ENCODE measurements around the gene STOX1.
A peak's percentile ranks its signal among the peaks of the same experiment; 100 is the strongest.
"Not testable (repeated sequence)": the region's sequence is repeated elsewhere in the genome, so short reads cannot be mapped to it uniquely, and the experiment has no call there.

STOX1 gene, protein sequence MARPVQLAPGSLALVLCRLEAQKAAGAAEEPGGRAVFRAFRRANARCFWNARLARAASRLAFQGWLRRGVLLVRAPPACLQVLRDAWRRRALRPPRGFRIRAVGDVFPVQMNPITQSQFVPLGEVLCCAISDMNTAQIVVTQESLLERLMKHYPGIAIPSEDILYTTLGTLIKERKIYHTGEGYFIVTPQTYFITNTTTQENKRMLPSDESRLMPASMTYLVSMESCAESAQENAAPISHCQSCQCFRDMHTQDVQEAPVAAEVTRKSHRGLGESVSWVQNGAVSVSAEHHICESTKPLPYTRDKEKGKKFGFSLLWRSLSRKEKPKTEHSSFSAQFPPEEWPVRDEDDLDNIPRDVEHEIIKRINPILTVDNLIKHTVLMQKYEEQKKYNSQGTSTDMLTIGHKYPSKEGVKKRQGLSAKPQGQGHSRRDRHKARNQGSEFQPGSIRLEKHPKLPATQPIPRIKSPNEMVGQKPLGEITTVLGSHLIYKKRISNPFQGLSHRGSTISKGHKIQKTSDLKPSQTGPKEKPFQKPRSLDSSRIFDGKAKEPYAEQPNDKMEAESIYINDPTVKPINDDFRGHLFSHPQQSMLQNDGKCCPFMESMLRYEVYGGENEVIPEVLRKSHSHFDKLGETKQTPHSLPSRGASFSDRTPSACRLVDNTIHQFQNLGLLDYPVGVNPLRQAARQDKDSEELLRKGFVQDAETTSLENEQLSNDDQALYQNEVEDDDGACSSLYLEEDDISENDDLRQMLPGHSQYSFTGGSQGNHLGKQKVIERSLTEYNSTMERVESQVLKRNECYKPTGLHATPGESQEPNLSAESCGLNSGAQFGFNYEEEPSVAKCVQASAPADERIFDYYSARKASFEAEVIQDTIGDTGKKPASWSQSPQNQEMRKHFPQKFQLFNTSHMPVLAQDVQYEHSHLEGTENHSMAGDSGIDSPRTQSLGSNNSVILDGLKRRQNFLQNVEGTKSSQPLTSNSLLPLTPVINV

DNA sequence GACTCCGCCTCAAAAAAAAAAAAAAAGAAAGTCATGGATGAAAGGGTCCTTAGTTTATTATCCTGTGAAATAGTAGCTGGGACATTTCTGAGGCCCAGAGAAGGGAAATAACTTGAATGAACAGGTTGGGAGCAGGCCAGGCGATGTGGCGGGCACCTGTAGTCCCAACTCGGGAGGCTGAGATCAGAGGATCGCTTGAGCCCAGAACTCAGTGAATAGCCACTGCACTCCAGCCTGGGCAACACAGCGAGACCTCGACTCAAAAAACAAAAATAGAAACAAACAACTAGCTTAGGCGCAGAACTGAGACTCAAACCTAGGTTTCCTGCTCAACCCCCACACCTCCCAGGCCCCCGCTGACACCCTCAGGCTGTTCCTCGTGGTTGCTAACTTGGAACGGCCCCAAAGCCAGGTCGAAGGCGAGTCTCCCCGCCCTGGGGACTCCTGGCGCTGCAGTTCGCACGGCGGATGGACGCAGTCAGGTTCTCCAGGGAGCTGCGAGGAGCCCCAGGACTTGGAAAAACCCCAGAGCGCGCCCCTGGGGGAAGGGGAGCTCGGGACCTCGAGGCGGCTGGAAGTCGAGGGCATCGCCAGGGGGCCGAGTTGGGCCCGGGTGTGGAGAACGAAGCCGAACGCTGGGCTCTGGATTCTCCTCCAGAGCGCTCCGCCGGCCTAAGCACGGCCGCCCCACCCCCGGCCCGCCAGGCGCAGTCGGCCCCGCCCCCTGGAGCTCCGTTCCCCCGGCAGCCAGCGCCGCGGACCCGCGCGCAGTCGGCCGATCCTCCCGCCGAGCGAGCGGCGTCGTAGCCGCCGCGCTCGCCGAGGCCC lies at the start of gene STOX1:
Gene STOX1, plus strand, starts transcription at position 768 of the 828 bp plus-strand sequence. CDS start 93 bp downstream, outside the sequence.
- DNase-seq (ENCODE audit: low read depth) = peak; percentile 0

DNA sequence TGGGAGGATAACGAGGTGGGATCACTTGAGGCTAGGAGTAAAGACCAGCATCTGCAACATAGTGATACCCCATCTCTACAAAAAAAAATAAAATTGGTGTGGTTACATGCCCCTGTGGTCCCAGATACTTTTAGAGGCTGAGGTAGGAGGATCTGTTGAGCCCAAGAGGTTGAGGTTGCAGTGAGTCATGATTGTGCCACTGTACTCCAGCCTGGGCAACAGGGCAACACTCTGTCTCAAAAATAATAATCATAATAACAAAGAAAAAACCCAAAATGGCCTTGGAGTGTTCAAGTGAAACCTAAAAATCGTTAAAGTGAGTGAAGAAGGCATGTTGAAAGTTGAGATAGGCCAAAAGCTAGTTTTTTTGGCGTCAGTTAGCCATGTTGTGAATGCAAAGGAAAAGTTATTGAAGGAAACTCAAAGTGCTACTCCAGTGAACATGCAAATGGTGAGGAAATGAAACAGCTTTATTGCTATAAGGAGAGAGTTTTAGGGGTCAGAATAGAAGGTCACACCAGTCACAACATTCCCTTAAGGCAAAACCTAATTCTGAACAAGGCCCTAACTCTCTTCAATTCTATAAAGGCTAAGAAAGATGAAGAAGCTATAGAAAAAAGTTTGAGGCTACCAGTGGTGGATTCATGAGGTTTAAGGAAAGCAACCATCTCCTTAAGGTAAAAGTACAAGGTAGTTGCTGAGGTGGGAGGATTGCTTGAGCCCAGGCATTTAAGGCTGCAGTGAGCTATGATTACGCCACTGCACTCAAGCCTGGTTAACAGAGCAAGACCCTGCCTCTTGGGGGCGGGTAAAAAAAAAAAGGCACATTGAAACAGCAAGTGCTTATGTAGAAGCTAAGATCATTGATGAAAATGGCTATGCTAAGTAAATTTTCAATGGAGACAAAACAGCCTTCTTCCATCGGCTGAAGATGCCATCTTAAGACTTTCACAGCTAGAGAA lies 45.4 kb upstream of the STOX1 start:
- no peak for DNase-seq (ENCODE audit: low read depth)

DNA sequence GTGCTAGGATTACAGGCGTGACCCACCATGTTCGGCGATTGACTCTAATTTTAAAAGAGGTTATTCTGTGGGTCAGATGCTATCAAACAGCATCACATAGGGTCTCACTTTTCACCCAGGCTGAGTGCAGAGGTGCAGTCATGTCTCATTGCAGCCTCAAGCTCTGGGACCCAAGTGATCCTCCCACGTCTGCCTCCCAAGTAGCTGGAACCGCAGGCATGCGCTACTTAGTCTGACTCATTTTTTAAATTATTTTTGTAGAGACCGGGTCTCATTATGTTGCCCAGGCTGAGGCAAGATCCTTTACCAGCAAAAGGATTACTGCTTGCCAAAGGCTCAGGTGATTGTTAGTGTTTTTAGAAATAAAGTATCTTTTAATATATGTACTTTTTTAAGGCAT lies 42.9 kb upstream of the STOX1 start:
- DNase-seq (ENCODE audit: low read depth) = no peak

DNA sequence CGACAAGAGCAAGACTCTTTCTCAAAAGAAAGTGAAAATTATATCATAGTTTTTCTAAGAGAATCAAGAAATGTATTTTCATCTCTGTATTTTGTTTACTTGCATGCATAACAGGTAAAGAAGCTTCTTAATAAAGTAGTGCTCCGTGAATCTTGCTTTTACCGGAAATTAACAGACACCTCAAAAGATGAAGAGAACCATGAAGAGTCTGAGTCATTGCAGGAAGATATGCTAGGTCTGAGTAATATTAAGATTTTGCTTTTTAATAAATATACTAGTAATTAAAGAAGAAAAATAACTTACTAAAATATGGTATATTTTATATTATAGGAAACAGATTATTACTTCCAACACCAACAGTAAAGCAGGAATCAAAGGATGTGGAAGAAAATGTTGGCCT lies 39.5 kb upstream of the STOX1 start:
- DNase-seq (ENCODE audit: low read depth) = no peak

DNA sequence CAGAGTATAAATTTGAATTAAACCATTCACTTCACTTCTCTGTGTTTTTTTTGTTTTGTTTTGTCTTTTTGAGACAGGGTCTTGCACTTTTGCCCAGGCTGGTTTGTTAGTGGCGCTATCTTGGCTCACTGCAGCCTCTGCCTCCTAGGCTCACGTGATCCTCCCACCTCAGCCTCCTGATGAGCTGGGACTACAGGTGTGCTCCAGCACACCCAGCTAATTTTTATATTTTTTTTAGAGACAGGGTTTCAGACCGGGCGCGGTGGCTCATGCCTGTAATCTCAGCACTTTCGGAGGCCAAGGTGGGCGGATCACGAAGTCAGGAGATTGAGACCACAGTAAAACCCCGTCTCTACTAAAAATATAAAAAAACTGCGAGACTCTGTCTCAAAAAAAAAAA lies 36.9 kb upstream of the STOX1 start:
- DNase-seq (ENCODE audit: low read depth) = no peak

DNA sequence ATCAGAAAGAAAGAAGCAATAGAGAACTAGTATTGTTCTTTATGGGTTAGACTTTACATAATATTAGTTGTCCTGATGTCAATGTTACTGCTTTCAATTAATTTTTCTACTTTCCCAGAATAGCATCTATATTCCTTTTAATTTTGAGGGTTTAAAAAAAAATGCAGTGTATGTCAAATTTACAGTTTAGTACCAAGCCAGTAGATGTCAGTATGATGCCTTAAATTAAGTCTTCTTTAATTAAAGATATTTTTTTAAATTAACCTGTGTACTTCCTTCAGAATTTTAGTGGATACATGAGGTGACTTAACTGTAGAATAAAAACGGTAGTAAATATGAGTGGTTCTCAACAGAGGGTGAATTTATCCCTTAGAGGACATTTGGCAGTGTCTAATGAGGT lies 35.2 kb upstream of the STOX1 start:
- no peak for DNase-seq (ENCODE audit: low read depth)

DNA sequence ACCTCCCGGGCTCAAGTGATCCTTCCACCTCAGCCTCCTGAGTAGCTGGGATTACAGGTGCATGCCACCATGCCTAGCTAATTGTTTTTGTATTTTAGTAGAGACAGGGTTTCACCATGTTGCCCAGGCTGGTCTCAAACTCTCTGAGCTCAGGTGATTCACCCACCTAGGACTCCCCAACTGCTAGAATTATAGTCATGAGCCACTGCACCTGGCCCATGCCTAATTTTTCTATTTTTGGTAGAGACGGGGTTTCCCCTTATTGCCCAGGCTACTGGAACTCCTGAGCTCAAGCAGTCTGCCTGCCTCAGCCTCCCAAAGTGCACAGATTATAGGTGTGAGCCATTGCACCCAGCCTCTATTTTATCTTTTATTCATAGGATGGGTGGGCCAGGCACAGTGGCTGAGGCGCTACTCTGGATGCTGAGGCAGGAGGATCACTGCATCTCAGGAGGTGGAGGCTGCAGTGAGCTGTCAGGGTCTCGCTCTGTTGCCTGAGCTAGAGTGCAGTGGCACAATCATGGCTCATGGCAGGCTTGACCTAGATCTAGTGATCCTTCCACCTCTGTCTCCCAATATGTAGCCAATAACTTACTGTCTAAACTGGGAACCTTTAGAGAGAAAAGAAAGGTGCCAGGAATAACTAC lies 31.3 kb upstream of the STOX1 start:
- DNase-seq (ENCODE audit: low read depth) = no peak

DNA sequence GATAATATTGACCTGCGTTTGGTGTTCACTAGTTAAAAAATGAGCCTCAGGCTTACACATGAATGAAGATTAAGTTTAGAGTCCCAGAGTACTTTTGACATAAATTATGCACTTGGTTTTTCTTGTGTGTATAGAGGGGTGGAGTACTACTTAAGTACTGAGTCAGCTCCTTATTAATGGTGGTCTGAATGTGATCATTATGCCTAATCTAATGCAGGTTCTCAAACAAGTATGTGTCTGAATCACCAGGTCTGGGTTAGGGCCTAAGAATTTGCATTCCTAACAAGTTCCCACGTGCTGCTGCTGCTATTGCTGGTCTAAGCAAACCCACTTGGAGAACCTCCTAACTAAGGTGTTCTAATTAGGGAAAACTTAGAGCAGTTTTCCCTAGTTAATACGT lies 30.7 kb upstream of the STOX1 start:
- peak; percentile 21 for DNase-seq (ENCODE audit: low read depth)

DNA sequence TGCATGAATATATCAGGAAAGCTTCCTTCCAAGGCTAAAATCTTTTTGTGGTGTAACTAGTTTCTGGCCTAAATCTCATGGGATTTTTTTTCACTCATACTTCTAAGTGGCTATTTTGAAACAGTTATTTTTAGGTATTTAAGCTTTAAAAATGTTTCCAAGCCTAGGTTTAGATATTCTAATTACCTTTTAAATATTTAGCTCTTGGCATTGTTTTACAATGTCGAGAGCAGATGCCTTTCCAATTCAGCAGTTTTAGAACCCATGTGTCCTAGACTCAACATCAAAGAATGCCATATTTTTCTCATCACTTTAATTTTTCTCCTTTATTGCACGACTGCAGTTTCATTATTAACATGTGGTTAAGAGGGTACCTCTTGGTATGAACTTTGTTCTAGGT lies 27.1 kb upstream of the STOX1 start:
- peak; percentile 37 for DNase-seq (ENCODE audit: low read depth)

DNA sequence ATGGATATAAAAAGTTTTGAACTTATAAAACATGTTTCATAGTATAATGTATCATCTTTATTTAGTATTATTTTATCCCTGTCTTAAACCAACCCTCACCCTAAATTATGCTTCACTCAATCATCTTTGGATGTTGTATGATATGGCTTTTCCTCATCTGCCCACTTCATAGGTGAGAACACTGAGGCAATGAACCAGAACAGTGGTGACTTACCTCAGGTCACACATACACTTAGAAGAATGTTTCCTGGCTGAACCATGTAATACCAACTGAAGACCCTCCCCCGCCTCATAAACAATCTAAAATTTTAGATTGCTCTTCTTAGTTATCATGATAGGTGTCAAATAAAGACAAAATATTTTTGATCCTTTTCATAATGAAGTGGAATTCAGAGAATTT lies 22.6 kb upstream of the STOX1 start:
- DNase-seq (ENCODE audit: low read depth) = no peak

DNA sequence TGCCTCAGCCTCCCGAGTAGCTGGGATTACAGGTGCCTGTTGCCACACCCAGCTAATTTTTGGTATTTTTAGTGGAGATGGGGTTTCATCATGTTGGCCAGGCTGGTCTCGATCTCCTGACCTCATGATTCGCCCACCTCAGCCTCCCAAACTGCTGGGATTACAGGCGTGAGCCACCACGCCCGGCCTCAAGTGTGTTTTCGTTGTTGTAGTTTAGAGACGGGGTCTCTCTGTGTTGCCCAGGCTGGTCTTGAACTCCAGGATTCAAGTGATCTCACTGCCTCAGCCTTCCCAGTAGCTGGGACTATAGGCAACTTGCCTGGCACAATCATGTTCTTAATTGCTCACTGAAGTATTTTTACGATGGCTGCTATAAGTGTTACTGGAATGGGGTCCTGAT lies 16.5 kb upstream of the STOX1 start:
- DNase-seq (ENCODE audit: low read depth) = not testable (repeated sequence)

DNA sequence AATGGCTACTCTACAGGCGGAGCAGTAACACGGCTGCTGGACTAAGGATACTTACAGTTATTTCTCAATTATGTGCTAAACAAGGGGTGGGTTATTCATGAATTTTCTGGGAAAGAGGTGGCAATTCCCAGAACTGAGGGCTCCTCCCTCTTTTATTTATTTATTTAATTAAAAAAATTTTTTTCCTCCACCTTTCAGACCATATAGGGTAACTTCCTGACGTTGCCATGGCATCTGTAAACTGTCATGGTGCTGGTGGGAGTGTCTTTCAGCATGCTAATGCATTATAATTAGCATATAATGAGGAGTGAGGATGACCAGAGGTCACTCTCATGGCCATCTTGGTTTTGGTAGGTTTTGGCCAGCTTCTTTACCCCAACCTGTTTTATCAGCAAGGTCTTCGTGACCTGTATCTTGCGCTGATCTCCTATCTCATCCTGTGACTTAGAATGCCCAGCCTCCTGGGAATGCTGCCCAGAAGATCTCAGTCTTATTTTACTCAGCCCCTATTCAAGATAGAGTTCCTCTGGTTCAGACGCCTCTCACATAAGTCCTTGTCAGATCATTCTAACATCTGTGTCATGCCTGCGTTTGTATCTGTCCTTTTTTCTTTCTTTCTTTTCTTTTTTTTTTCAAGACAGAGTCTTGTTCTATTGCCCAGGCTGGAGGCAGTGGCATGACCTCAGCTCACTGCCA lies 15.9 kb upstream of the STOX1 start:
- no peak for DNase-seq (ENCODE audit: low read depth)

DNA sequence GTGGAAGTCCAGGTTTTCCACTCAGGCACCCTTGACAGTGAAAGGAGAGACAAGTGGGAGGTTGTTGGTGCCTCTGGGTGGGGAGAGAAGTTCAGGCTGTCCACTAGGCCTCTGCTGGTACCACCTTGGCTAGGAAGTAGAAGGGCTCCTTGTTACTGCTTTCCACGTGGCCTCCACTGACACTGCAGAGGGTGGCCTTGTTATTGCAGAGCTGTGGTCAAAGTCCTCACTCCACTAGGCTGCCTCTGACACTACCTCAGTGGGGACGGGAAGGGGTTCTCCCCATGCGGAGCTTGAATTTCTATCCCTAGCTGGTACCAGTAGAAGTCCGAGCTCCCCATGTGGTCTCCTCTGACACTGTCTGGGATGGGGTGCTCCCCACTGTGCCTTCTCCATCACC lies 14.9 kb upstream of the STOX1 start:
- DNase-seq (ENCODE audit: low read depth) = no peak

DNA sequence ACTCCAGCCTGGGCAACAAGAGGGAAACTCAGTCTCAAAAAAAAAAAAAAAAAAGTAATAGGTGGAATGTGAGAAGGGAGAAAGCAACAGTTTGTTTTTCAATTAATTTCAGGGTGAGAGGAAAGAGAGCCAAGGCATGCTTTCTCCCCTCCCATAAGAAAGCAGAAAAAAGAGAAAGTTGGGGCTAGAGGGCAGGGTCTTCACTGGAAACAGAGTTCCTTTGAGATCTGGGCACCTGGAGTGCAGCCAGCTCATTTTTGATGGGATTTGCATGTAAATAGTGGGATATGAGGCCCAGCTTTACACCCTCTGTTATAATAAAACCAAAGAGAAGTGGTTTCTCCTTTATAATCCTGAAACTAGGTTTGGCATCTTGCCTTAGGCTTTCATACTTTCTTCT lies 13.8 kb upstream of the STOX1 start:
- DNase-seq (ENCODE audit: low read depth) = no peak

DNA sequence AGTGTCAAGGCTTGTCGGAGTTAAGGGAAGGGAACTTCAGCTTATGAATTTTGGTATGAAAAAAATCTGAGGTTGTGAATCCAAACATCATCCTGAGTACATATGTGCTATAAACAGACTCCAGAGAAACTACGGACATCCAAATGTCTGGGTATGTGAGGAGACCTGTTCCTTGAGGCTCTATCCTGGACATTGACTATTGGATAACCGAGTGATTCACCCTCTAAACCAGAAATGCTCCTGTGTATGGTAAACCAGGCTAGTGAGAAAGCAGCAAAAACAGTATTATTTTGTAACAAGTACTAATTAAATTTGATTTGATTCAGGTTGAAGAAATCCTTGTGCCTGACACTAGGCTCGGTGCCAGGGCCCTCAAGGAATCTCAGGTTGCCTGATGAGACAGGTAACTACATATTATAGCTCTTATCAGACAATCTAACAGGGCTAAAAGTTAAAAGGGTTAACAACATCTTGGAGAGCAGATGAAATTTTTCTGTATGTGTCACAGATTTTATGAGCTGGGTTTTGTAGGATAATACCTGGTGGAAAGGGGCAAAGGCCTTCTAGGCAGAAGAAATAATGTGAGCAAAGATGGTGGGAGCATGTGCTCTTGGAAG lies 10.4 kb upstream of the STOX1 start:
- DNase-seq (ENCODE audit: low read depth) = no peak

DNA sequence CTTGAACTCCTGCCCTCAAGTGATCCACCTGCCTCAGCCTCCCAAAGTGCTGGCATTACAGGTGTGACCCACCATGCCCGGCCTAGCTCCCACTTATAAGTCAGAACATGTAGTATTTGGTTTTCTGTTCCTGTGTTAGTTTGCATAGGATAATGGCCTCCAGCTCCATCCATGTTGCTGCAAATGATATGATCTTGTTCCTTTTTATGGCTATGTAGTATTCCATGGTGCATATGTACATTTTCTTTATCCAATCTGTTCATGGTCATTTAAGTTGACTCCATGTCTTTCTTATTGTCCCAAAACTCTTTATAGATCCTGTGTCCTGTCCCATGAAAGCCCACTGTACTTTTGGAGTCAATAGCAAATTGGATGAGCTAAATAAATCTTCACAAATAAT lies 7.0 kb upstream of the STOX1 start:
- not testable (repeated sequence) for DNase-seq (ENCODE audit: low read depth)

DNA sequence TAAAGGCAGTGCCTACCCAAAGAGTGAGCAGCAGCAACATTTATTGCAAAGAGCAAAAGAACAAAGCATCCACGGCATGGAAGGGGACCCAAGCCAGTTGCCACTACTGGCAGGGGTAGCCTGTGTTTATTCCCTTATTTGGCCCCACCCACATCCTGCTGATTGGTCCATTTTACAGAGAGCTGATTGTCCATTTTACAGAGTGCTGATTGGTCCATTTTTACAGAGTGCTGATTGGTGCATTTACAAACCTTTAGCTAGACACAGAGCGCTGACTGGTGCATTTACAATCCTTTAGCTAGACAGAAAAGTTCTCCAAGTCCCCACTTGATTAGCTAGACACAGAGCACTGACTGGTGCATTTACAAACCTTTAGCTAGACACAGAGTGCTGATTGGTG lies 4.7 kb upstream of the STOX1 start:
- not testable (repeated sequence) for DNase-seq (ENCODE audit: low read depth)

DNA sequence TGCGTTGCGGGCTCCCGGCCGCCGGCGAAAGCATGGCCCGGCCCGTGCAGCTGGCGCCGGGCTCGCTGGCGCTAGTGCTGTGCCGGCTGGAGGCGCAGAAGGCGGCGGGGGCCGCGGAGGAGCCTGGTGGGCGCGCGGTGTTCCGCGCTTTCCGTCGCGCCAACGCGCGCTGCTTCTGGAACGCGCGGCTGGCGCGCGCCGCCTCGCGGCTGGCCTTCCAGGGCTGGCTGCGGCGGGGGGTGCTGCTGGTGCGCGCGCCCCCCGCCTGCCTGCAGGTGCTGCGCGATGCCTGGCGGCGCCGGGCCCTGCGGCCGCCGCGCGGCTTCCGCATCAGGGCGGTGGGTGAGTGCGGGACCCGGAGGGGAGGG lies 245 bp downstream of the STOX1 start:
- not testable (repeated sequence) for DNase-seq (ENCODE audit: low read depth)

DNA sequence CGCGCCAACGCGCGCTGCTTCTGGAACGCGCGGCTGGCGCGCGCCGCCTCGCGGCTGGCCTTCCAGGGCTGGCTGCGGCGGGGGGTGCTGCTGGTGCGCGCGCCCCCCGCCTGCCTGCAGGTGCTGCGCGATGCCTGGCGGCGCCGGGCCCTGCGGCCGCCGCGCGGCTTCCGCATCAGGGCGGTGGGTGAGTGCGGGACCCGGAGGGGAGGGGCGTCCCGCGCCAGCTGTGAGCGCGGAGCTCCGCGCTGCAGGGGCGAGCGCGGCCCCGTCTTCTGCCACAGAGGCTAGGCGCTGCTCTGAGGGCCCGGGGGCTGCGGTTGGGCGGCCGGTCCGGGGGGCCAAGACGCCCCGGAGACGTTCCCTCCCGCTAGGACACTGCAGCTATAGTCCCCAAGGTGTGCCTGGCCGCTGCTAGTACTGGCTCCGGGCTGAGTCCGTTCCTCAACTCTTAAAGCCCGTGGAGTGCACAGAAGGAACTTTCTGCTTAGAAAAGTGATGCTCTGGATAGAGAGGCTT lies 811 bp downstream of the STOX1 start:
- not testable (repeated sequence) for DNase-seq (ENCODE audit: low read depth)
